Dedifferentiated amniotic fluid mesenchymal stem cell (primary cell): ENCODE results near the gene BRI3.

Experiments
- DNase-seq: peaks from one replicate; pipeline ENCODE4 v3.0.0-alpha.2; 2016; ENCODE audit errors: extremely low spot score

The BRI3 gene

GRCh38 chr7:98252425-98253054 is 28.9 kb upstream of the BRI3 start:
- no peak for DNase-seq

- no peak for DNase-seq
Measured at GRCh38 chr7:98254516-98254915, 27.0 kb upstream of the BRI3 start.

DNA sequence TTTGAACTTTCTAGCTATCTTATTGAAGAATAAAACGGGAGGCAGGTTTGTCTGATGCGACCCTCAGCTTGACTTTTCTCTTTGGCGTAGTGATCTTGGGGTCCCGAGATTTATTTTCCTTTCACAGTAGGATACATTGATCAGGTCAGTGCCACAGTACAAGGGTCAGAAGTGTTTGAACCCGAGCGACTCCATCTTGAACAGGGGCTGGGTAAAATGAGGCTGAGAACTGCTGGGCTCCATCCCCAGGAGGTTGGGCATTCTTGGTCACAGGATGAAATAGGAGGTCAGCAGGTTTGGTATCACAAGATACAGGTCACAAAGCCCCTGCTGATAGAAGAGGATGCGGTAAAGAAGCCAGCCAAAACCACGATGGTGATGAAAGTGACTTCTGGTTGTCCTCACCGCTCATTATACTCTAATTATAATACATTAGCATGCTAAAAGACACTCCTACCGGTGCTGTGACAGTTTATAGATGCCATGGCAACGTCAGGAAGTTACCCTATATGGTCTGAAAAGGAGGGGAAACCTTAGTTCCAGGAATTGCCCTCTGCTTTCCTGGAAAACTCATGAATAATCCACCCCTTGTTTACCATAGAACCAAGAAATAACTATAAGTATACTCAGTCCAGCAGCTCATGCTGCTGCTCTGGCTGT is 26.4 kb upstream of the BRI3 start:
- no peak for DNase-seq

DNA sequence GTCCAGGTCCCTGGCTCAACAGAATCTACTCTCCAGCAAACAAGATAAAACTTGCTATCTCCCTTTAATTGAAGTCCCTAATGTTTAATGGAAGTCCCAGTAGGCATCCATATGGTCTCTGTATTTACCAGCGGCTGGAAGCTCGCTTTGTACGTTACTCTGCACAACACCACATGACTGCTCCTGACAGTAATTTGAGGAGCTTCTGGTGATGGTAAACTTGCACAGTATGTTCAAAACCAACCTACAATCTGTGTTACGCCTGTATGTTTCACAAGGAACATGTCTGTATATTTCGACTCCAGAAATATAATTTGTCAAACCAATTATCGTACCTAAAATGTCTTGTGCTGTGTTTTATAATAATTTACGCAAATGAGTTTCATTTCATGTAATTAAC is 25.1 kb upstream of the BRI3 start:
- no peak for DNase-seq

GRCh38 chr7:98257701-98258100 is 23.8 kb upstream of the BRI3 start:
- DNase-seq, result no peak

GRCh38 chr7:98265841-98266271 is 15.6 kb upstream of the BRI3 start:
- DNase-seq, result no peak

DNA sequence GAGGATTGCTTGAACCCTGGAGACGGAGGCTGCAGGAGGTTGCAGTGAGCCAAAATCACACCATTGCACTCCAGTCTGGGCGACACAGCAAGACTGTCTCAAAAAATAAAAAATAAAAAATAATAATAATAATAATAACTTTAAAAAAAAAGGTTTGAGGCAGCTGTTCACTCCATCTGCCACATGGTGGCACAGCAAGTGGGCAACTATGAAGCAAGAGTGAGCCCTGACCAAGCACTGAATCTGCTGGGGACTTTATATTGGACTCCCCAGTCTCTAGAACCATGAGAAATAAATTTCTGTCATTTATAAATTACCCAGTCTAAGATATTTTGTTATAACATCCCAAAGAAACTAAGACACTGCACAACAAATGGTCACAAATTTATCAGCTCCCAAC is 14.6 kb upstream of the BRI3 start:
- DNase-seq, result peak; percentile 29

DNA sequence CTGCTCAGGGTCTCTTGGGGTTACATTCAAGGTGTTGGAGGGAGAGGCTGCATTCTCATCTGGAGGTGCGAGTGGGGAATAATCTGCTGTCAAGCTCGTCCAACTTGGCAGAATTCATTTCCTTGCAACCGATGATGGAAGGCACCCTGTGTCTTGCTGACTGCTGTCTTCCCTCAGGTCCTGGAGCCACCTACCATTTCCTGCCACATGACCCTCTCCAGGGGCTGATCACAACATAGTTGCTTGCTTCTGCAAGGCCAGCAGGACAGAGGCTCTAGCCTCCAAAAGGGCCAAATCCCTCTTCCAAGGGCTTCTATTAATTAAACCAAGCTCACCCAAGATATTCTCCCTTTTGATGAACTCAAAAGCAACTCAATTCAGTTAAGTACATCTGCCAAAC is 14.2 kb upstream of the BRI3 start:
- DNase-seq, result no peak

GRCh38 chr7:98276241-98276761 is 5.2 kb upstream of the BRI3 start:
- peak; percentile 48 for DNase-seq

DNA sequence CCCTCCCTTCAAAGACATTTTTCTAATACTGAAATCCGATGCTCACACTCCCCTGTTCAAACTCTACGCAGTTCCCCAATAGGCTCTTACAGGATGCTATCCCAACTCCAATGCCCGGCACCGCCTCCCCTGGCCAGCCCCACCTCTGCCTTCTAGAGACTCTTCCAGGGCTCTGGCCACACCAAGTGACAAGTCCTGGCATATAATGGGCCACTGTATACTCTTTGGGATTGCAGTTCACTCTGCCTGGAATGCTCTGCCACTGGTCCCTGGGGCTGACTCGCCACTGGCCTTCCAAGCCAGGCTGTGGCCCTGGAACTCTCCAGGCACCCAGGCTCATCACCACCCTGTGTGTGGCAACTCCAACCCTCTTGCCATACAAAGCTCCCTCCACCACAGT is 3.1 kb upstream of the BRI3 start:
- DNase-seq, result no peak

DNA sequence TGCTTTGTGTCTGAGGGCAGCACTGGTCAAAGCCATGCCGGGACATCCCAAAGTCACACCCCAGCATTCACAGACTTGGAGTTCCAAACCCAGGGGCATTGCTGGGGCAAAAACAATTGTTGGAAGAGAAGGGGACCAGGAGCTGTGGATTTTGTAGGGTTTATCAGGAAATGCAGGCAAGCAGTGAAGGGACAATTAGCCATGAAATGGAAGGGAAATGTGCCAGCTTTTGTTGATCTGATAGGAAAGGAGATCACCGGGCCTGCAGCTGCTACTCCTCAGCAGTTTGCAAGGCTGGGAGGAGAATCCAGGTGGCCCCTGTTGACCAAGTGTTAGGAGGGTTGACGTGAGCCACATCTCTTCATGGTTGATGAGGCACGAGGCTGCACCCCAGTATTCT is 2.5 kb upstream of the BRI3 start:
- no peak for DNase-seq

DNA sequence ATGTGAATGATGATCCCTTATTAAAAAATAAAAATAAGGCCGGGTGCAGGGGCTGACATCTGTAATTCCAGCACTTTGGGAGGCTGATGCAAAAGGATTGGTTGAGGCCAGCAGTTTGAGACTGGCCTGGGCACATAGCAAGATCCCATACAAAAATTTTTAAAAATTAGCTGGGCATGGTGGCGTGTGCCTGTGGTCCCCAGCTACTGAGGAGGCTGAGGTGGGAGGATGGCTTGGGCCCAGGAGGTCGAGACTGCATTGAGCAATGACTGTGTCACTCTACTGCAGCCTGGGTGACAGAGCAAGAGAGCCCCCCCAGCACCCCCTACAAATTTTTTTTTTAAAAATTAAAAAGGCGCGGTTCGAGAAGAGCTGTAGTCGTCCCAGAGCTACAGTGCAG is 1.2 kb upstream of the BRI3 start:
- no peak for DNase-seq

DNA sequence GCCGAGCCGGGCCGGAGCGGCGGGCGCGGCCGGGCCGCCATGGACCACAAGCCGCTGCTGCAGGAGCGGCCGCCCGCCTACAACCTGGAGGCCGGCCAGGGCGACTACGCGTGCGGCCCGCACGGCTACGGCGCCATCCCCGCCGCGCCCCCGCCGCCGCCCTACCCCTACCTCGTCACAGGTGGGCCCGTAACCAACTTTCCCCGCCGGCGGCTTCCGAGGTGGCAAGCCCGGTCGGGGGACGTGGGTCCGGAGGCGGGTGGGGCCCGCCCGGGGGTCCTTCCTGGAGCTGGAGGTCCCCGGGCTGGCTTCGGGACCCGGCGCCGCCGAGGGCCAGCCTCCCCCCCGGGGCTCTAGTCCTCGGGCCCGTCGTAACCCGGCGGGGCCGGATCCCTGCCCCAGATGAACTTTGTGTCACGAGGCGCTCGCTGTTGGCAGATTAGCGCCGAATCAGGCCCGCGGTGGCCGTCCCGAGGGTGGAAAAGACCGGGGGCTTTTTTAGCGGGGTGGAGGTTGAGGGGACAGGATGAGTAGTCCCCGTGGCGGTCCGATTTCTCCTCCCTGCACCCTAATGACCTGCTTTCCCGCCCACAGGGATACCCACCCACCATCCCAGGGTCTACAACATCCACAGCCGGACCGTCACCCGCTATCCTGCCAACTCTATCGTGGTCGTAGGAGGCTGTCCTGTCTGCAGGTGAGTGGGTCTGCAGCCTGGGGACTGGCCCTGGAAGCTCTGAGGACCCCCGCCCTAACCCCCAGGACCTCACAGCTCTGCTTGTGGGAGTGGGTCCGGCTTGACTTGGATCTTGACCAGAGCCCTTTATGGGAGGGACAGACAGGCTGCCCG is 496 bp downstream of the BRI3 start:
- DNase-seq, result no peak

GRCh38 chr7:98282703-98283102 is 1.2 kb downstream of the BRI3 start:
- no peak for DNase-seq

DNA sequence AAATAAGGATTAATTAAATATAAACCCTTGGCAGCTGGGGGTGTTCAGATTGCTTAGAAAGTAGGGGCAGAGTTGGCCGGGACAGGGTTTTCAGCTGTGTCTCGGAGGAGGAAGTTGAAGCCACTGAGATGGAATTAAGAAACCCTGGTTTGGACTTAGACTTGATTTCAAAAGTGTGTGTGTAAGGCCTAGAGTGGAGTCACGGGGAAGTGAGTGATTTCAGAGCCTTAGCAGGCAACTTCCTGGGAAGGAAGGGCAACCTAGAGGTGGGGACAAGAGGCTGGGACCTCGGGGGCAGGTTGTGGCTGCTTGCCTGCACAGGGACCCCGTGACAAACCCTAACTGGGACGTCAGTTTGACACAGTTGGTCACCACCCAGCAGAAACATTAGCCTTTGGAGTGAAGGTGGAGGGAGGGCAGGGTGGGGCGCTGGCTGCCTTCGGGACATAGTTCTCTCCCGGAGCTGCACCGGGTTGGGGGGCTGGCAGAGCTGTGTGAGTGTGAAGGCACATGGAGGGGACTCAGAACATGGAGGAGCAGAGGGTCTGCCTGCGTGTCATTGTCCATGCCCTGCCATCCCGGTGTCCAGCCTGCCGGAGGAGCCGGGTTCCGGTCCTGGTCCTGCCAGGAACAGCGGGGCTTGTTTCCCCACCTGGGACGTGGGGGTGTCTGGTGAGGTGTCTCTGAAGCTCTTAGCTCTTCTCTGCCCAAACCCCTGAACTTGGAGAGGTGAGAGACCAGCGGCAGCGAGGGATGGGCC is 1.8 kb downstream of the BRI3 start:
- DNase-seq, result no peak

DNA sequence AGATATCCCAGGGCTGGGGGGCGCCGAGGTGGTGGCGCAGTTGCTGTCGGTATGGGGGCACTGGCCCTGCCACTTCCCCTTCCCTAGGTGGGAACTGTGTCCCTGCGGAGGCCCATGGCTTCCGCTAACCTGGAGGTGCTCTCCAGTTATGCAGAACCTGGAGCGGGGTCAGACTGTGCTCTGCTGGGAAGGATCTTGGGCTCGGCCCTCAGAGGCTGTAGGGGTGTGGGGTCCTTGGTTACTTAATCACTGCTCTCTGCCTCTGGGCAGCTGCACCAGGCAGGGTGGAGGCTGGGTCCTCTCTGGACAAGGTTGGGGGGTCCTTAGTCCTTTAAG is 2.4 kb downstream of the BRI3 start:
- DNase-seq, result no peak

- peak; percentile 58 for DNase-seq
Measured at GRCh38 chr7:98284335-98285036, 3.0 kb downstream of the BRI3 start.

- no peak for DNase-seq
Measured at GRCh38 chr7:98285157-98286092, 3.9 kb downstream of the BRI3 start.

DNA sequence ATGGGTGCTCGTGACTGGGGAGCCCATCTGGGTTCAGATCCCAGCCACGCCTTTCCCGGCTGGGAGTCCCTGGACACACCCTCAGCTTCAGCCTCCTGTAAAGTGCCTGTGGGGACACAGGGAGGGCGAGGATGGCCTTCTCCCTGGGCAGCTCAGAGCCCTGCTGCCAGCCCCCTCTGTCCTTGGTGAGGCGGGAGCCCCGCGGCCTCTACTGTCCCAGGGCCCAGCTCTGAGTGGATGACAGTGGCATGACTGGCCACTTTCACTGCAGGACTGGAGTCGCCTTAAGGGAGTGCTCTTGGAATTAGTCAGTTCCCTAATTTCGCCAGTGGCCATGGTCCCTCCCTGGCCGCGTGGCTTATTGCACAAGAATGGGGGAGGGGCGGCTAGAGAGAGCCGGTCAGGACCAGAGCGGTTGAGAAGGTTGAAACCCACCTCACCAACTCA is 4.6 kb downstream of the BRI3 start:
- DNase-seq, result peak; percentile 71
